ENCODE measurements around the gene SLC11A1.

The SLC11A1 gene, protein sequence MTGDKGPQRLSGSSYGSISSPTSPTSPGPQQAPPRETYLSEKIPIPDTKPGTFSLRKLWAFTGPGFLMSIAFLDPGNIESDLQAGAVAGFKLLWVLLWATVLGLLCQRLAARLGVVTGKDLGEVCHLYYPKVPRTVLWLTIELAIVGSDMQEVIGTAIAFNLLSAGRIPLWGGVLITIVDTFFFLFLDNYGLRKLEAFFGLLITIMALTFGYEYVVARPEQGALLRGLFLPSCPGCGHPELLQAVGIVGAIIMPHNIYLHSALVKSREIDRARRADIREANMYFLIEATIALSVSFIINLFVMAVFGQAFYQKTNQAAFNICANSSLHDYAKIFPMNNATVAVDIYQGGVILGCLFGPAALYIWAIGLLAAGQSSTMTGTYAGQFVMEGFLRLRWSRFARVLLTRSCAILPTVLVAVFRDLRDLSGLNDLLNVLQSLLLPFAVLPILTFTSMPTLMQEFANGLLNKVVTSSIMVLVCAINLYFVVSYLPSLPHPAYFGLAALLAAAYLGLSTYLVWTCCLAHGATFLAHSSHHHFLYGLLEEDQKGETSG

DNA sequence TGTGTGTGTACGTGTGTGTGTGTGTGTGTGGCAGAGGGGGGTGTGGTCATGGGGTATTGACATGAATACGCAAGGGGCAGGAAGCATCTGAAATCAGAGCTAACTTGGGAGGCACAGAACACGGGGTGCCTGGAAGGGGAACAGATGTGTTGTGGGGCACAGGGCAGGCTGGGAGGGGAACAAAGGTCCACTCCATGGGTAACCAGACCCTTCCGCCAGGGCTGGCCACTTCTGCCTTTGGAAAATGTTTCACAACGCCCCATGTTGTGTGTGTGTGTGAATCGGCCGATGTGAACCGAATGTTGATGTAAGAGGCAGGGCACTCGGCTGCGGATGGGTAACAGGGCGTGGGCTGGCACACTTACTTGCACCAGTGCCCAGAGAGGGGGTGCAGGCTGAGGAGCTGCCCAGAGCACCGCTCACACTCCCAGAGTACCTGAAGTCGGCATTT is at the start of gene SLC11A1:
SLC11A1 (plus strand) TSS at position 358 of the 451 bp plus-strand sequence. CDS start 96 bp downstream, outside the sequence.
- no peak for DNase-seq (ENCODE audit: low read depth in 2 of 2)

DNA sequence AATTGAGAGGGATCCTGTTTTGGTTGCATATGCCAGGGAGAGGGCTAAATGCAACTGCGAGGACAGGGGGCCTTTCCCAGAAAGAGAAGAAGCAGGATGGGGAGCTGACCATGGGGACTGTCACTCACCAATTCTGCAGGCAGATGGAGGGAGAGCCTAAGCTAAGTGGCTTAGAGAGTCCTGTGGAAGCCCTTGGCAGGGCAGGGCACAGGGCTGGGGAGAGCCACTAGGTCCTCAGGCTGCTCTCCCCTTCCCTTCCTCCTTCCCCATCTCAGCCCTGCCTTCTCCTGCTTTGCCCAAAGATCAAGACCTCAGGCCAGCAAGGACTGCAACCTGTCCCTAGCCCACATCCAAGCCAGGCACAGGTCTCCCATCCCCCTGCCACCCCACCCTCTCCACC is 49.8 kb upstream of the SLC11A1 start:
- no peak for DNase-seq (ENCODE audit: low read depth in 2 of 2)

DNA sequence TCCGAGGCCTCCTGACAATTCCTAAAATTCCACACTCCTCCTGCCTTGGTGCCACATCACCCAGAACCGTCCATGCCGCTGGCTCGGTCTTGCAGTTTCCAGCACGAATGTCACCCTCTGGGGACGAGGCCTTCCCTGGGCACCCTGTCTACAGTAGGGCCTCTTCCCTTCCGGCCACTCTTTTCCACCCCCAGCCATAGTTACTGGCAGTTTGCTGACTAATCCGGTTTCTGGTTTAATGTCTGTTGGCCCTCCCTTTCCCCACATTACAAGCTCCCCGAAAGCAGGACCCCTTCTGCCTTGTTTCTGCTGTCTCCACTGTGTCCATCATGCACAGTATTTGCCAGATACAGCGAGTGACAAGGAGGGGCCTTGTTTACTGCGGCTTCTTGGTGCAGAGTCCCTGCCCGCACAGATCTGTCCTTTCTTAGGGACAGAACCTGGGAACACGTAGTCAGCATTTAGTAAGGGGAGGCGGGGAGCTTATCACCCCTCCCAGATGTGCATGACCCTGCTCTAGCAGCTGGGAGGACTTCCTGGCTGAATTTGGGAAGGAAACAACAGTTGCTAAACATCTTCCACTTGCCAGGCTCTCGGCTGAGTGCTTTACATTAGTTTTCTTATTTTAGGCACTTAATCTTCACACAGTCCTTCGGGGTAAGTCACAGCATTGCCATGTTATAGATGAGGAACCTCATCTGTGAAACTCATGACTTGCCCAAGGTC is 49.0 kb upstream of the SLC11A1 start:
- no peak for DNase-seq (ENCODE audit: low read depth in 2 of 2)

DNA sequence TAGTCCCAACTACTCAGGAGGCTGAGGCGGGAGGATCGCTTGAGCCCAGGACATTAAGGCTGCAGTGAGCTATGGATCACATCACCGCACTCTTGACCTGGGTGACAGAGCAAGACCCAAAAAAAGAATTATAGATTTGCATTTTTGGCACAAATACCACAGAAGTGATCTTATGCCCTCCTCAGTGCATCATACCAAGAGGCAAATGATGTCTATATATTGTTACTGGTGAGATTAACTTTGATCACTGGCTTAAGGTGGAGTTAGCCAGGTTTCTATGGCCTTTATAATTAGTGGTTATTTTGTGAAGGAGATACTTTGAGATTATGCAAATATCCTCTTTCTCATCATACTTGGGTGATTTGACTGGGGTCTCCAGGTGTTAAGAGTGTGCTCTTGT is 47.5 kb upstream of the SLC11A1 start:
- no peak for DNase-seq (ENCODE audit: low read depth in 2 of 2)

DNA sequence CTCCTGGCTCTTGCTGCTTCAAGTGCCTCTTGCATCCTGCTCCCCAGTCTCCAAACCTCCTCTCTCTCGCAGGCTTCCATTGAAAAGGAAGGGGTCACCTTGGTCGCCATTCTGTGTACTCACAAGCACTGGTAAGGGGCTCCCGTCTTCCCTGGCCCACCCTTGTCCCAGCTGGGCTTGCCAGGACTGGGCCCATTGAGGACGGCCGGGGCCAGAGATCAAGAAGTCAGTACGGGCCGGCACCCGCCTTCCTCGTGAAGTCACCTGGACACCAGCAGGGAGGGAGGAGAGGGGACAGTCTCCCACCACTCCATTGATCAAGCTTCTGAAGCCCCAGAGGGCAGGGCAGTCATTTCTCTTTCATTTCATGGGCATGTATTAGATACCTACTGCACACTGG is 41.4 kb upstream of the SLC11A1 start:
- no peak for DNase-seq (ENCODE audit: low read depth in 2 of 2)

DNA sequence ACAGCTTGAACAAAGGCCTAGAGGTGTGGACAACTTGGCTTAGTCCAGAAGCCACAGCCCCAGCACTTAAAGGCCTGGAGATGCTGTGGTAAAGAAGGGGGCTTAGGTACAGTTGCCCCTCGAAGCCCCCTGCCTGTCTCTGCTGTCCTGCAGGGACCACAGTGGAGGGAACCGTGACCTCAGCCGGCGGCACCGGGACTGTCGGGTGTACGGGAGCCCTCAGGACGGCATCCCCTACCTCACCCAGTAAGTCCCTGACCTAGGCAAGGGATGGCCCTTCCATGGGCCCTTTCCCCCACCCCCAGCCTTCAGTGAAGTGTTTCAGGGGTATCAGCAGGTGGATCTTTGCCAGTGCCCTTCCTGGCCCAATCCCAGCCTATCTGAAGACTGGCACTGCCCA is 40.7 kb upstream of the SLC11A1 start:
- DNase-seq (ENCODE audit: low read depth in 2 of 2): no peak

DNA sequence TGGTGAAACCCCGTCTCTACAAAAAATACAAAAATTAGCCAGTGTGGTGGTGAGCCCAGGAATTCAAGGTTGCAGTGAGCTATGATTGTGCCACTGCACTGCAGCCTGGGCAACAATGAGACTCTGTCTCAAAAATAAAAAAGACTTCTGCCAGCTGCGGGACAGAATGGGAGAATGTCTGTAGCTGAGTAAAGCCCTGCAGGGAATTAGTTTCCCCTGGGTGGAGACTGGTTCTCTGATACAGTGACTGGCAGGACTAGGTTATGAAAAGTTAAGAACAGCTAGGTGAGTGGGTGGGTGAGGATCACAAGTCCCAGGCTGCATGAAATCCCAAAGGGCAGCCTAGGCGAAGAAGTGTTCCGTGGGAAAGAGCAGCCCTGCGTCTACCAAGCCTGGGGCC is 39.2 kb upstream of the SLC11A1 start:
- DNase-seq (ENCODE audit: low read depth in 2 of 2): no peak

DNA sequence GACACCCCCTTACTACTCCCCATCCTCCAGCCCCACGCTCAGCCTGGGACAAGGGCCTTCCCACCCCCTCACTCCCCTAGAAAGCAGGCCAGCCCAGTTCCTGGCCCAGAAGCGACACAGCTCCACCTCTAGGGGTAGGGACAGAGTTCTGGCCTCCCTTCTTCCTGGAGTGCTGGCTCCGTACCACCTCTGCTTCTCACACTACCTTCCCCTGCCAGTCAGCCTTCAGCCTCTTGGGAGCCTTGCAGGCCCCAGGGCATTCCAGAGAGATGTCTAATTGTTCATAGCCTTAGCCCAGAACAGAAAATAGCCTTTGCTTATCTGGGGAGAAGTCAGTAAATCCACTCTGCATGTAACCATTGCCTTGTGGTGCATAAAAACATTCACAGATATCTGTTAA is 38.5 kb upstream of the SLC11A1 start:
- DNase-seq (ENCODE audit: low read depth in 2 of 2): peak; percentile 11 to 20

DNA sequence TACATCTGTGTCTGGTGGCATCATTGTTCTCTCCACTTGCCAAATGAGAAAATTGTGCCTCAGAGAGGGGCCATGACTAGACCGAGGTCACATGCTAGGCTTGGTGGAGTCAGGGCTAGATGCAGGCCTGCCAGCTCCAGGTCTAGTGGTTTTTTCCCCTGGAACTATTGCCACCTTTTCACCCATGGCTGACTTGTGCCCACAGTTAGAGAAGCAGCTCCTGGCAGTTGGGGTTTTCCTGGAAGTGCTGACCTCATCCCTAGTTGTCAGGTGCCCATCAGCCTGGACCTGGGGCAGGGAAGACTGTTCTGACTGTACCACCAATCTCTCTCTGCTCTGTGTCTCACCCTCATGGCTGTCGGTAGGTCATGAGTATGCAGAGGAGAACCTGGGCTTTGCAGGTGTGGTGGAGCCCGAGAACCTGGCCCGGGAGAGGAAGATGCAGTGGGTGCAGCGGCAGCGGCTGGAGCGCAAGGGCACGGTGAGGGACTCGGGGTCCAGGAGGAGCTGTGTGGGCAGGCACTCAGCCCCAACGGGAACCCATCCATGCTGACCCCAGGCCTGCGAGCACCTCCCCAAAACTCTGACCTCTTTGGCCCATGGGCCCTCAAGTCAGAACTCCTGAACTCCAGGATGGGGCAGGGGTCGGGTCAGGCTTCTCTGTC is 37.9 kb upstream of the SLC11A1 start:
- no peak for DNase-seq (ENCODE audit: low read depth in 2 of 2)

DNA sequence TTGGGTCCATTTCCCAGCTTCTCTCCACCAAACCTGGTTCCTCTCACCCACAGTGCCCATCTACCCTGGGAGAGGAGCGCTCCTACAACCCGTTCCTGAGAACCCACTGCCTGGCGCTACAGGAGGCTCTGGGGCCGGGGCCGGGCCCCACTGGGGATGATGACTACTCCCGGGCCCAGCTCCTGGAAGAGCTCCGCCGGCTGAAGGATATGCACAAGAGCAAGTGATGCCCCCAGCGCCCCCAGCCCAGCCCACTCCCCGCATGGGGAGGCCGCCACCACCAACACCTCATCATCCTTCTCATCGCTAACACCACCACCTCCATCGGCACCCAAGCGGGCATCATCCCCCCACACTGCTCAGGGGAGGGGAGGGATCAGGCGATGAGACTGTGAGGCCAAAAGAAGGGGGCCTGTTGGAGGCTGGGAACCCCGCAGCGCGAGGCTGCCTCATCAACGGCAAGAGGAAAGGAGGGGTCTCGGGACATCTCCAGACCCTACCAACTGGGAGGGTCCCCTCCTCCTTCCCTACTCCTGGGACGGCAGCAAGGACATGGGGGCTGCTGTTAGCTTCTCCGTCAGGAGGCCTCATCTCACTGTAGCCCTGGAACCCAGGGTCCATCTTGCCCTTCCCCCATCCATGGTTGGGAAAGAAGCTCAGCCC is 37.2 kb upstream of the SLC11A1 start:
- DNase-seq (ENCODE audit: low read depth in 2 of 2): no peak

DNA sequence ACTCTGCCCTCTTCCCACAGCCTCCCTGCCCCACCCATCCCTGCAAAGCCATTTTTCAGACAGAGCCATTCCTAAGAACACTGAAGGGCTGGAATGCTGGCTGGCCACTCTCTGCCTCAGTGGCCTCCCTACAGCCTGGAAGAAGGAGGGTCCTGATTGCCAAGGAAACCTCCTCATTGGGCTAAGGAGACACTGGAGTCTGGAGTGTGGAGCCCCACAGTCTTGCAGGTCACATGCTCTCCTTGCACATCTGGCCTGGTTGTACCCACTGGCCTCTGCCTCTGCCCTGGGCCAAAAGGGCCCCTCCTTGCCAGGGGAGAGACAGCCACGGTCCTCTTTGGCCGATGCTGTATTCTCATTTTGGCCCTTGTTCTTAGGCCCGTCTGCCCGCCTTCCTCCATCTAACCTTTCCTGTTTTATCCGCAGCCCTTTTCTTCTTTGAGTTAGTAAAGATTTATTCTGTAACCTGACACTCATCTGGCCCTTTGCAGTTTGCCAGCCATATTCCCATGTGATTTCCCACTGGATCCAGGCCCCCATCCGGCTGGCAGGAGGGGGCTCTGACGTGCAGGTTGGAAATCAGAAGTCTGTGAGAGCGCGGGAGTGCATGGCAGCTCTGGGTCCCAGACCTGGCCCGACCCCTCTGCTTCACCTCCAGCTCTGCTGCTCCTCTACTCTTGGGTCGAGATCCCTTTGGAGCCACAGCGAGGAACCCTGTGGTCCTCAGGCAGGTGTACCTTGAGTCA is 36.4 kb upstream of the SLC11A1 start:
- DNase-seq (ENCODE audit: low read depth in 2 of 2): no peak

DNA sequence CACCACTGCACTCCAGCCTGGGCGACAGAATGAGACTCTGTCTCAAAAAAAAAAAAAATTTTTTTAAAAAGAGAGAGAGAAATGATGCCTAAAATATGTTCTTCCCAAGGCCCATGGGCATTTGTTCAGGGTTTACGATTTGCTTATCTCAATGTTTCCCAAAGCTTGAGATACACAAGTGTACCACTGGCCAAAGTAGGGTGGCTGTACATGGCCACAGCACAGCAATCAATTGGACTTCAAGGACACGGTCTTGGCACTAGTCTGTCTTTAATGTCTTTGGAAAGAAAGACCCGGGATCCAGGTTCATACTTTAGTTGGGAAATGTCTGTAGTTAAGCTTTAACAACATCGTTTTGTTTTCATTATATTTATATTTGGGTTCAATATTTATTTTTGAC is 34.9 kb upstream of the SLC11A1 start:
- no peak for DNase-seq (ENCODE audit: low read depth in 2 of 2)

DNA sequence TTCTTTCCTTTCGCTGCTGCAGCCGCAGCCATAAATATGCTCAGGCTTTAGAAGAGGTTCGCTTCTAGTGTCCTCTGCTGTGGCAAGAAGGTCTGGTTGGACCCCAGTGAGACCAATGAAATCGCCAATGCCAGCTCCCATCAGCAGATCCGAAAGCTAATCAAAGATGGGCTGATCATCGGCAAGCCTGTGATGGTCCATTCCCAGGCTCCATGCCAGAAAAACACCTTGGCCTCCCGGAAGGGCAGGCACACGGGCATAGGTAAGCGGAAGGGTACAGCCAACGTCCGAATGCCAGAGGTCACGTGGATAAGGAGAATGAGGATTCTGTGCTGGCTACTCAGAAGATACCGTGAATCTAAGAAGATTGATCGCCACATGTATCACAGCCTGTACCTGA is 28.0 kb upstream of the SLC11A1 start:
- DNase-seq (ENCODE audit: low read depth in 2 of 2): no peak

DNA sequence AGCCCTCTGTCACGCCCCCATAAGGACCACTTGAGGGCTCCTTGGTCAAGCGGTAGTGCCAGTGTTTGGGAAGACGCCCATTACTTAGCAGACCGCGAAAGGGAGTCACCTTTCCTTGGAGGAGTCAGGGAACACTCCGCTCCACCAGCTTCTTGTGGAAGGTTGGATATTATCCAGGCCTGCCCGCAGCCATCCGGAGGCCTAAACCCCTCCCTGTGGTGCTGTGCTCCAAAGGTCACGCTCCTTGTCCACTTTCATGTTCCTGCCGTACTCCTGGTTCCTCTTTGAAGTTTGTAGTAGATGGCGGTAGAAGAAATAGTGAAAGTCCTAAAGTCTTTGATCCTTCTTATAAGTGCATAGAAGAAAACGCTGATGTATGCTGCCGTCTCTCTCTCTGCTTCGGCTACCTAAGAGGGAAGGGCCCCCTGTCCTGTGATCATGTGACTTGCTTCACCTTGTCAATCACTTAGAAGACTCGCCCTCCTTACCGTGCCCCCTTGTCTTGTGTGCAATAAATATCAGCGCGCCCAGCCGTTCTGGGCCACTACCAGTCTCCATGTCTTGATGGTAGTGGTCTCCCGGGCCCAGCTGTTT is 27.1 kb upstream of the SLC11A1 start:
- no peak for DNase-seq (ENCODE audit: low read depth in 2 of 2)

DNA sequence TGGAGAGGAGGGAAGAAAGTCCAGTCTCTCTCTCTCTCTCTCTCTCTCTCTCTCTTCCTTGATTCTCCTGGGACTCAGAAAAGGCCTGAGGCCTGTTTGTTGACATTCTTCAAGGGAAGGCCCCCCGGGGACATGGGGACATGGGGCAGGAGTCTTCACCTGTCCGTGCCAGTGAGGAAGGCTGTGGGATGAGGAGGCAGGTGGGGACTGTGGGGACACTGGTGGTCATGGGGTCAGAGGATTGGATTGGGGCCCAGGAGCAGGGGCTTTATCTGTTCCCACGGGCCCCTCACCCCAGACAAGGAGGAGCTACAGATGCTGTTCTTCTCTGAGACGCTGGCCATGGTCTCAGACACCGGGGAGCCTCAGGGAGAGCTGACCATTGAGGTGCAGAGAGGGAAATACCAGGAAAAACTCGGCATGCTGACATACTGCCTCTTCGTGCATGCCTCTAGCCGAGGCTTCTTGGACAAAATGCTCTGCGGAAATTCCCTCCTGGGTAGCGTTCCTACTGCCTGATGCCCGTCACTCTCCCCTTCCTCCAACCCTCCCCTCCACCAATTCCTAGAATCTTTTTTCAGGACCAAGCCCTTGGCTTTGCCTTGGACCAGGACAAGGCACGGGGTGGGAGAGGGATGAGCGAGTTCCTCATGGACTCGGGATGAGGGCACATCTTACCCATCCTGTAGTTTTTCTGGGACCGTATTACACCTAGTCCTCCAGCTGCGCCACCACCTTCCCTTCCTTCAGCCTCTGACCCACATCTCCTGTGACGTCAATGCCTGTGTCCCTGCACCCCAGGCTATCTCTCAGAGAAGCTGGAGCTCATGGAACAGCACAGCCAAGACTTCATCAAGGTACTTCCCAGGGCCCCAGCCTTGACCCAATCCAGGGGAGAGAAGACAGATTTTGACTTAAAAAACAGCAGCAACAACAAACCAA is 24.6 kb upstream of the SLC11A1 start:
- no peak for DNase-seq (ENCODE audit: low read depth in 2 of 2)

DNA sequence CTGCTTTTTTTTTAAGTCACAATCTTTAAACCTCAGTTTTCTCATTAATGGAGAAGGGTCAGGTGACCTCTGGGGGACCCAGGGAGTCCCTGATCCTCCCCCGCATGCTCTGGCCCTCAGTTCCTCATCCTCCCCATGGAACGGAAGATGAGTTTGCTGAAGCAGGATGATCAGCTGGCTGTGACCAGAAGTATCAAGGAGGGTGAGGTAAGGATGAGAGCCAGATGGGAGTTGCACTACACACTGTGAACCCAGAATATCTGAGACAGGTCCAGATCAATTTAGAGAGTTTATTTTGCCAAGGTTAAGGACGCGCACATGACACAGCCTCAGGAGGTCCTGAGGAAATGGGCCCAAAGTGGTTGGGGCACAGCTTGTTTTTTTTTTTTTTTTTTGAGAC is 21.6 kb upstream of the SLC11A1 start:
- DNase-seq (ENCODE audit: low read depth in 2 of 2): no peak

DNA sequence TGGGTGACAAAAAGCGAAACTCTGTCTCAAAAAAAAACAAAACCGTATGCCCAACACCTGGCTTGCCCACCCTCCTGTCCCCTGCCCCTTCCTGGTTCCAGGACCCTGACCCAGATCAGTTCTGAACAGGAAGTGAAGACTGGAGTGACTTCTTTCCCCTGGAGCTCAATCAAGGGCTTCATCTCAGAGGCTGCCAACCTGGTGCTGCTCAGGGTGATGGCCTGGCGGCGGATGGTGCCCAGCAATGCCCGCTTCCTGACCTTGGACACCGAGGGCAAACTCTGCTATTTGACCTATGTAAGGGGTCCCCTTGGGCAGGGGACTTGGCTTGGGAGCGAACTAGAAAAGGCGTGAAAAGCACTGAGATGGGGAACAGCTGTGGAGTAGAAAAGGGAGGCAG is 19.5 kb upstream of the SLC11A1 start:
- DNase-seq (ENCODE audit: low read depth in 2 of 2): no peak

DNA sequence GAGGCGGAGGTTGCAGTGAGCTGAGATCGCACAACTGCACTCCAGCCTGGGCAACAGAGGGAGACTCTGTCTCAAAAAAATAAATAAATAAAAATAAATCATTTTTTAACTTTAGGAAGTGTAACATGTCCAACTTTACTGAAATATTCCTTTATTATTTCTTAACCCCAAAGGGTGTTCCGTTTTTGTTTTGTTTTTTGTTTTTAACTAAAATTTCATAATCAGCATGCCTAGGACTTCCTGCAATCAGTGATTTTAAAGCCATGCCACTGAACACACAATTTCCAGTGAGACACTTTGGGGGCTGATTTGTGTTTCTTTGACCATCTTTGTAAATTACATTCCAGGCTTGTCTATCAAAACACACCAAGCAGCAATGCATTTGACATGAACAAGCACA is 18.3 kb upstream of the SLC11A1 start:
- DNase-seq (ENCODE audit: low read depth in 2 of 2): no peak

DNA sequence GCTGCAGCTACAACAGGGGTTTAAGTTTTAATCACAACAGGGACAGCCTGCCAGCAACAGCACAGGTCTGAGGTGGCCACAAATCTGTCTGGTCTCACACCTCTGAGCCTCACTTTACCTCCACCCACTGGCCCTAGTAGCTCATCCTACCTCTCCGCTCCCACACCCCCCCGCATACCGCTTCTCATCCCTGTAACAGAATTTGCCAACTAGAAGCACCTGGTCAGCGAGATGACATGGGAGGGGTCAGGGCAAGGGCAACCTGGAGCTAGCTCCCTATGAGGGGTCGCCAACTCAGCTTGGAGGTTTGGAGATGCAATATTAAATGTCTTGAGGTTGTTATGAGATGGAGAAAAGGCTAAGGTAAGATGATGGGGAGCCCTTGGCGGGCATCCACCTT is 17.9 kb upstream of the SLC11A1 start:
- no peak for DNase-seq (ENCODE audit: low read depth in 2 of 2)

Data from fibroblast of skin of left quadriceps (primary cell).